Cardiac muscle cell (in vitro differentiated cells and primary cell): ENCODE results near the gene EIF3A. TPM values are rescaled to one million over a fixed set of nuclear protein-coding genes. Genes with fewer than 3 reads are reported as not detected.

Experiments
- DNase-seq, 2 donors: peaks; one replicate each; pipeline versions ENCODE4 v3.0.0 to v3.0.0-alpha.2; 2010 to 2017; ENCODE audit warnings: low read depth in 1 of 2, low spot score in 1 of 2
- H3K27ac ChIP-seq: fragments of 200-600 bp; sonication (generic); 2 replicates; pipeline ENCODE4 v1.5.1; 2016
- H3K27me3 ChIP-seq: fragments of 200-600 bp; sonication (generic); 2 replicates; pipeline ENCODE4 v1.6.0; 2016; ENCODE audit warnings: control low read depth
- H3K36me3 ChIP-seq: fragments of 200-600 bp; sonication (generic); 2 replicates; pipeline ENCODE4 v1.5.1; 2016; ENCODE audit warnings: control low read depth
- H3K4me1 ChIP-seq: fragments of 200-600 bp; sonication (generic); 2 replicates; pipeline ENCODE4 v1.8.1; 2017; ENCODE audit warnings: low read depth, mild to moderate bottlenecking, mixed run types
- H3K4me3 ChIP-seq: fragments of 200-600 bp; sonication (generic); 2 replicates; pipeline ENCODE4 v1.5.1; 2016; ENCODE audit warnings: mild to moderate bottlenecking
- H3K9me3 ChIP-seq: fragments of 200-600 bp; sonication (generic); 2 replicates; pipeline ENCODE4 v1.5.1; 2017; ENCODE audit warnings: low read depth, mild to moderate bottlenecking, control low read depth
- polyA plus RNA-seq: library from polyadenylated mRNA; unstranded; fragments of >200 nt; fragmentation: Nextera tagmentation; extraction: Ambion mirVana; gene quantifications from 2 replicates; pipeline ENCODE4 v1.2.1, GENCODE V29; 2016
- total RNA-seq: library from RNA; depleted of rRNA; stranded (reverse); fragments of >200 nt; gene quantifications from 2 replicates; pipeline ENCODE4 v1.2.3, GENCODE V29; 2016
- TF ChIP-seq, protein P1 (sequence below): IDR thresholded peaks from 2 replicates; pipeline ENCODE4 v1.5.1; 2012; ENCODE audit warnings: low read depth, mild to moderate bottlenecking, low read length

The EIF3A gene
- total and polyA plus RNA-seq, 2 experiments from 2014 or later = 56.7 to 140 TPM

DNA sequence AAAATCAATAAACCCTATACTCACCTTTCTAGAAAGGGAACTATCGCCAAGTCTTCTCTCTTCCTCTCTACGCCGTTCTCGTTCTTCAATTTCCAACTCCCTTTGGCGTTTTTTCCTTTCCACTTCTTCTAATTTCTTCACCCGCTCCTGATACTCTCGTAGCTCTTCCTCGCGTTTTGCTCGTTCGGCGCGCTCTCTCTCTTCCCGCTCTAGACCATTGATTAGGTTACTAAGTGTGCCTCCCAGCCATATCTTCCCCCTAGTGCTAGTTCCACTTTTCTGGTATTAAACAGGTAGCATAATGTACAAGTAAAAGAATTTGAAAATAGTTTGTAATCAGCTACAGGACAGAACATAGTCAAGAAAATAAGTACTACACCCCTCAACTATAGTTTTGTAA lies 30.8 kb downstream of the EIF3A start:
- no peaks in the 10 kb centered on the region for H3K4me1 ChIP-seq
- DNase-seq = no peak
- no peak overlapping the region for H3K27ac ChIP-seq
- TF ChIP-seq, protein P1, sequence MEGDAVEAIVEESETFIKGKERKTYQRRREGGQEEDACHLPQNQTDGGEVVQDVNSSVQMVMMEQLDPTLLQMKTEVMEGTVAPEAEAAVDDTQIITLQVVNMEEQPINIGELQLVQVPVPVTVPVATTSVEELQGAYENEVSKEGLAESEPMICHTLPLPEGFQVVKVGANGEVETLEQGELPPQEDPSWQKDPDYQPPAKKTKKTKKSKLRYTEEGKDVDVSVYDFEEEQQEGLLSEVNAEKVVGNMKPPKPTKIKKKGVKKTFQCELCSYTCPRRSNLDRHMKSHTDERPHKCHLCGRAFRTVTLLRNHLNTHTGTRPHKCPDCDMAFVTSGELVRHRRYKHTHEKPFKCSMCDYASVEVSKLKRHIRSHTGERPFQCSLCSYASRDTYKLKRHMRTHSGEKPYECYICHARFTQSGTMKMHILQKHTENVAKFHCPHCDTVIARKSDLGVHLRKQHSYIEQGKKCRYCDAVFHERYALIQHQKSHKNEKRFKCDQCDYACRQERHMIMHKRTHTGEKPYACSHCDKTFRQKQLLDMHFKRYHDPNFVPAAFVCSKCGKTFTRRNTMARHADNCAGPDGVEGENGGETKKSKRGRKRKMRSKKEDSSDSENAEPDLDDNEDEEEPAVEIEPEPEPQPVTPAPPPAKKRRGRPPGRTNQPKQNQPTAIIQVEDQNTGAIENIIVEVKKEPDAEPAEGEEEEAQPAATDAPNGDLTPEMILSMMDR = no peak
- H3K27me3 ChIP-seq = no peaks in the 10 kb centered on the region
- peaks cover 84% of the 10 kb centered on the region for H3K36me3 ChIP-seq
- no peak overlapping the region for H3K4me3 ChIP-seq
- H3K9me3 ChIP-seq = no peaks in the 10 kb centered on the region

DNA sequence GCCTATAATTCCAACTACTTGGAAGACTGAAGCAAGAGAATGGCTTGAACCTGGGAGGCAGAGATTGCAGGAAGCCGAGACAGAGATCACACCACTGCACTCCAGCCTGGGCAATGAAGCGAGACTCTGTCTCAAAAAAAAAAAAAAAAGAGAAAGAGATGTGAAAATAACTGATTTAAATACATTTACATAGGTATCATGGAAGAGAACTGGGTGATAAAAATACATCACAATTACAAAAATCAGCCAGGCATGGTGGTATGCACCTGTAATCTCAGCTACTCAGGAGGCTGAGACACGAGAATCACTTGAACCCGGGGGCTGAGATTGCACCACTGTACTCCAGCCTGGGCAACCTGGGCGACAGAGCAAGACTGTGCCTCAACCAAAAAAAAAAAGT lies 31.3 kb downstream of the EIF3A start:
- H3K36me3 ChIP-seq = peaks cover 82% of the 10 kb centered on the region
- TF ChIP-seq, protein P1 = no peak
- H3K9me3 ChIP-seq = no peaks in the 10 kb centered on the region
- H3K27me3 ChIP-seq = no peaks in the 10 kb centered on the region
- H3K27ac ChIP-seq = no peak overlapping the region
- no peaks in the 10 kb centered on the region for H3K4me1 ChIP-seq
- no peak for DNase-seq
- no peak overlapping the region for H3K4me3 ChIP-seq

DNA sequence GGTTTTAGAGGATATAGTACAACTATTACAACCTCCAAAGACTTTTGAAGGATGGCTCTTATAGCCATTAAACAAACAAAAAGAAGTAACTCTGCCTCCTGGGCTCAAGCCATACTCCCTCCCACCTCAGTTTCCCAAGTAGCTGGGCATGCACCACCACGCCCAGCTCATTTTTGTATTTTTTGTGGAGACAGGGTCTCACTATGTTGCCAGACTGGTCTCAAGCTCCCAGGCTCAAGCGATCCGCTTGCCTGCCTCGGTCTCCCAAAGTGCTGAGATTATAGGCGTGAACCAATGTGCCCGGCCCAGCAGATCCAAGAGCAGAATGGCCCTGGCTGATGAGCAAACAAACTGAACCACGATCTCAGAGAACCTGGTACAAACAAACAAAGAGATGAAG lies 35.1 kb downstream of the EIF3A start:
- Histone ChIP-seq H3K4me1 (no peaks in the 10 kb centered on the region), H3K9me3 (no peaks in the 10 kb centered on the region), H3K27ac (no peak overlapping the region), H3K27me3 (no peaks in the 10 kb centered on the region), H3K4me3 (no peak overlapping the region), H3K36me3 (peaks cover 82% of the 10 kb centered on the region)
- TF ChIP-seq, protein P1 = no peak
- no peak for DNase-seq

DNA sequence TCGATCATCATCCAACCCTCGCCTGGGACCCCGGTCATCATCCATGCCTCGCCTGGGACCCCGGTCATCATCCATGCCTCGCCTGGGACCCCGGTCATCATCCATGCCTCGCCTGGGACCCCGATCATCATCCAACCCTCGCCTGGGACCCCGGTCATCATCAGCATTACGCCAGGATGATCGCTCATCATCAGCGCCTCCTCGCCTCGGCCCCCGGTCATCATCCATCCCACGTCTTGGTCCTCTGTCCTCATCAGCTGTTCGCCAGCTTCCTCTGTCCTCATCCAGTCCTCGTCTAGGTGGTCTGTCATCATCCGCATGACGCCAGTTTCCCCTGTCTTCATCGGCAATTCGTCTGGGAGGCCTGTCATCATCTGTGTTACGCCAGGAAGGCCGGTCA lies 38.4 kb downstream of the EIF3A start:
- TF ChIP-seq, protein P1 = no peak
- H3K4me3 ChIP-seq = no peak overlapping the region
- no peaks in the 10 kb centered on the region for H3K4me1 ChIP-seq
- H3K9me3 ChIP-seq = no peaks in the 10 kb centered on the region
- H3K27ac ChIP-seq = no peak overlapping the region
- H3K36me3 ChIP-seq = peaks cover 80% of the 10 kb centered on the region
- H3K27me3 ChIP-seq = no peaks in the 10 kb centered on the region
- DNase-seq = no peak

DNA sequence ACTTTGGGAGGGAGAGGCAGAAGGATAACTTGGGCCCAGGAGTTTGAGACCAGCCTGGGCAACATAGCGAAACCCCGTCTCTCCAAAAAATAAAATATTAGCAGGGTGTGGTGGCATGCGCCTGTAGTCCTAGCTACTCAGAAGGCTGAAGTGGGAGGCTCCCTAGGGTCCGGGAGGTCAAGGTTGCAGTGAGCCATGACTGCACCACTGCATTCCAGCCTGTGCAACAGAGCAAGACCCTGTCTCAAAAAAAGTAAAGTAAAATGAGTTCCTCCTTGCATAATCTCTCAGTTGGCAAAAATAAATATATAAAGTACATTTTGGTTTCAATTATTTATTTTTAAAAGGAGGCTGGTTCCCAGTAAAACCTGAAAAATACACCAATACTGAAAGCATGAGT lies 39.3 kb downstream of the EIF3A start:
- Histone ChIP-seq H3K4me1 (no peaks in the 10 kb centered on the region), H3K36me3 (peaks cover 80% of the 10 kb centered on the region)
- no peak for DNase-seq

More for the DNA sequence above, 39.3 kb downstream of the EIF3A start:
- H3K4me3 ChIP-seq = no peak overlapping the region
- TF ChIP-seq, protein P1 = no peak
- H3K9me3 ChIP-seq = no peaks in the 10 kb centered on the region
- no peaks in the 10 kb centered on the region for H3K27me3 ChIP-seq
- no peak overlapping the region for H3K27ac ChIP-seq
